Mesenchymal stem cell (in vitro differentiated cells and primary cell): ENCODE data around the gene PYDC1. TPM values are rescaled to one million over a fixed set of nuclear protein-coding genes. Genes with fewer than 3 reads are reported as not detected.
A peak's percentile ranks its signal among the peaks of the same experiment; 100 is the strongest.

ENCODE experiments used
- DNase-seq: peaks from one replicate; pipeline ENCODE4 v3.0.0-alpha.2; 2013
- H2AFZ ChIP-seq: one replicate; pipeline ENCODE4 v1.6.1; 2013; ENCODE audit warnings: low read depth, mild to moderate bottlenecking, control low read depth, inconsistent platforms, low read length, moderate library complexity
- H2AK5ac ChIP-seq: 2 replicates; pipeline ENCODE4 v1.6.1; 2013; ENCODE audit warnings: low read length, moderate library complexity, mild to moderate bottlenecking, inconsistent platforms; ENCODE audit not compliant: severe bottlenecking
- H2BK120ac ChIP-seq: one replicate; pipeline ENCODE4 v1.6.1; 2013; ENCODE audit warnings: low read depth, mild to moderate bottlenecking, inconsistent platforms, low read length, moderate library complexity
- H2BK12ac ChIP-seq, 2 experiments: one replicate each; pipeline ENCODE4 v1.6.1; 2013; ENCODE audit warnings: inconsistent platforms in 2 of 2, low read length in 2 of 2, mild to moderate bottlenecking in 2 of 2, moderate library complexity in 2 of 2, control low read depth in 1 of 2
- H2BK15ac ChIP-seq: one replicate; pipeline ENCODE4 v1.6.1; 2013; ENCODE audit warnings: mild to moderate bottlenecking, low read depth, inconsistent platforms; ENCODE audit not compliant: poor library complexity, severe bottlenecking
- H2BK5ac ChIP-seq: 2 replicates; pipeline ENCODE4 v1.6.1; 2013; ENCODE audit warnings: low read depth, mild to moderate bottlenecking, low read length, control low read depth, inconsistent platforms; ENCODE audit not compliant: poor library complexity, severe bottlenecking
- H3K14ac ChIP-seq, 2 experiments: one replicate each; pipeline ENCODE4 v1.6.1; 2013; ENCODE audit warnings: inconsistent platforms in 2 of 2, low read length in 2 of 2, control low read depth in 1 of 2, mild to moderate bottlenecking in 1 of 2, moderate library complexity in 1 of 2
- H3K18ac ChIP-seq, 2 experiments: one replicate each; pipeline ENCODE4 v1.6.1; 2013; ENCODE audit warnings: inconsistent platforms in 2 of 2, low read length in 2 of 2, control low read depth in 1 of 2, low read depth in 1 of 2, mild to moderate bottlenecking in 1 of 2
- H3K23ac ChIP-seq, 2 experiments: one replicate each; pipeline ENCODE4 v1.6.1; 2013; ENCODE audit warnings: inconsistent platforms in 2 of 2, low read length in 2 of 2, mild to moderate bottlenecking in 2 of 2, moderate library complexity in 2 of 2, control low read depth in 1 of 2
- H3K27ac ChIP-seq: 2 replicates; pipeline ENCODE4 v1.5.1; 2013; ENCODE audit warnings: mild to moderate bottlenecking, moderate library complexity, low read length, control low read depth, inconsistent platforms; ENCODE audit not compliant: poor library complexity, severe bottlenecking
- H3K27me3 ChIP-seq, 2 experiments: 2 replicates each; pipeline versions ENCODE4 v1.6.1 to v1.7.0; 2013; ENCODE audit warnings: low read length in 2 of 2, mild to moderate bottlenecking in 2 of 2, moderate library complexity in 2 of 2, control low read depth in 1 of 2, inconsistent platforms in 1 of 2; ENCODE audit not compliant: control insufficient read depth in 1 of 2, insufficient read depth in 1 of 2
- H3K36me3 ChIP-seq, 2 experiments: 2 replicates each; pipeline versions ENCODE4 v1.6.1 to v1.7.0; 2013; ENCODE audit warnings: low read length in 2 of 2, control low read depth in 1 of 2, inconsistent platforms in 1 of 2, low read depth in 1 of 2, mild to moderate bottlenecking in 1 of 2; ENCODE audit not compliant: insufficient read depth in 2 of 2, control insufficient read depth in 1 of 2
- H3K4ac ChIP-seq, 2 experiments: one replicate each; pipeline ENCODE4 v1.6.1; 2013; ENCODE audit warnings: inconsistent platforms in 2 of 2, low read length in 2 of 2, mild to moderate bottlenecking in 2 of 2, moderate library complexity in 2 of 2, control low read depth in 1 of 2, low read depth in 1 of 2
- H3K4me1 ChIP-seq: 2 replicates; pipeline ENCODE4 v1.6.1; 2013; ENCODE audit warnings: low read depth, low read length, control low read depth; ENCODE audit not compliant: control insufficient read depth, insufficient read depth
- H3K4me2 ChIP-seq: 2 replicates; pipeline ENCODE4 v1.6.1; 2013; ENCODE audit warnings: low read length, mild to moderate bottlenecking, inconsistent platforms; ENCODE audit not compliant: poor library complexity, severe bottlenecking
- H3K4me3 ChIP-seq, 2 experiments: 2 replicates each; pipeline versions ENCODE4 v1.5.1 to v1.7.0; 2013; ENCODE audit warnings: low read length in 2 of 2, mild to moderate bottlenecking in 2 of 2, control low read depth in 1 of 2, low read depth in 1 of 2; ENCODE audit not compliant: insufficient read depth in 1 of 2
- H3K79me1 ChIP-seq: replicated peaks from 2 replicates; pipeline ENCODE4 v1.6.1; 2013; ENCODE audit warnings: mild to moderate bottlenecking, control low read depth, low read length, inconsistent platforms; ENCODE audit not compliant: poor library complexity, severe bottlenecking
- H3K9ac ChIP-seq: 2 replicates; pipeline ENCODE4 v1.7.0; 2013; ENCODE audit warnings: mild to moderate bottlenecking, low read length, moderate library complexity
- H3K9me3 ChIP-seq: 2 replicates; pipeline ENCODE4 v1.7.0; 2013; ENCODE audit warnings: mild to moderate bottlenecking, low read length; ENCODE audit not compliant: control insufficient read depth
- H4K8ac ChIP-seq: one replicate; pipeline ENCODE4 v1.6.1; 2013; ENCODE audit warnings: inconsistent platforms, mild to moderate bottlenecking, low read length, moderate library complexity
- H4K91ac ChIP-seq: one replicate; pipeline ENCODE4 v1.6.1; 2013; ENCODE audit warnings: mild to moderate bottlenecking, low read length, inconsistent platforms
- WGBS: methylation state at CpG from one replicate; pipeline ENCODE4 v1.1.7; 2013; ENCODE audit warnings: mixed read lengths; 5-methylcytosine and 5-hydroxymethylcytosine counted together
- polyA plus RNA-seq, 2 experiments: library from polyadenylated mRNA; stranded (reverse); fragments of 200-250 nt; gene quantifications; one replicate each; pipeline ENCODE4 v1.2.3, GENCODE V29; 2013

PYDC1 gene
- polyA plus RNA-seq (2013, experiment 1 of 2), result not detected
- polyA plus RNA-seq (2013, experiment 2 of 2), result not detected

DNA sequence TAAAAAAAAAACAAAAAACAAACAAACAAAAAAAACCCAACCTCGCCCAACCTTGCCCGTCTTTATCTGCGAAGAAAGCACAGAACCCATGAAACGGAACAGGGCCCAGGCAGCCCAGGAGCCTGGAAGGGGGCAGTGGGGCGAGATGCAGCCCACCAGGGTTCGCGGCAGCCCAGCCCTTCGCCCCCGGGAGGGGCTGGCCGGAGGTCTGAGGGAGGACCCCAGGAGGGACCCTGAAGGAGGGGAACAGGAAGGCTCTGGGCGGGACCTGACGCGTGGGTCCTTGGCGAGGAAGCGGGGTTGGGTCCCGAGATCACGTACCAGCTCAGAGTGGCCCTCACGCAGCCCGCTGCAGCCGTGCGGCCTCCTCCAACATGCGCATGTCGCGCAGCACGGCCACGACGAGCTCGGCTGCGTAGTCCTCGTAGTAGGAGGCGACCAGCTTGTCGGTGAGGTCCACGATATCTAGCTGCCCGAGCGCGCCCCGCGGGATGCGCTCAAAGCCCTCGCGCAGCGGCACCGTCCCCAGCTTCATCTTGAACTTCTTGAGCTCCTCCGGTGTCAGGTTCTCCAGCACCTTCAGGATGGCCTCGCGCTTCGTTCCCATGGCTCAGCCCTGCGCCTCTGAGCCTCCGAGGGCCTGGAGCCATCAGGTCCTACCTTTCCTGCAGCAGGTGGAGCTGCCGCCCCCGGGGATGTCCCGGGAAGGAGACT lies at the start of gene PYDC1:
PYDC1 (minus strand) TSS at position 714 of the 714 bp plus-strand sequence; CDS start at position 607, 107 bp downstream.
- Histone ChIP-seq H3K4ac (no peak within 1 kb of the TSS), H3K27ac (no peak within 1 kb of the TSS), H4K91ac (no peak within 1 kb of the TSS), H2BK12ac (no peak within 1 kb of the TSS), H3K14ac (no peak within 1 kb of the TSS), H3K4me1 (peaks cover 22% of the 10 kb centered on the region), H3K4me2 (no peak within 1 kb of the TSS), H2BK5ac (no peak within 1 kb of the TSS), H3K9ac (no peak within 1 kb of the TSS), H3K27me3 (peaks cover 68 to 72% of the 10 kb centered on the region in 2 experiments), H3K18ac (no peak within 1 kb of the TSS), H3K23ac (peak within 1 kb of the TSS in 1 of 2 experiments; percentile 91), H2BK15ac (no peak within 1 kb of the TSS), H4K8ac (no peak within 1 kb of the TSS), H2BK120ac (no peak within 1 kb of the TSS), H3K9me3 (no peaks in the 10 kb centered on the region), H3K79me1 (no peaks in the 10 kb centered on the region), H3K36me3 (no peaks in the 10 kb centered on the region), H2AFZ (no peak within 1 kb of the TSS), H2AK5ac (no peak within 1 kb of the TSS), H3K4me3 (no peak within 1 kb of the TSS)
- WGBS, result 12% methylated on average over 52 of the region's 52 CpGs
- no peak for DNase-seq

DNA sequence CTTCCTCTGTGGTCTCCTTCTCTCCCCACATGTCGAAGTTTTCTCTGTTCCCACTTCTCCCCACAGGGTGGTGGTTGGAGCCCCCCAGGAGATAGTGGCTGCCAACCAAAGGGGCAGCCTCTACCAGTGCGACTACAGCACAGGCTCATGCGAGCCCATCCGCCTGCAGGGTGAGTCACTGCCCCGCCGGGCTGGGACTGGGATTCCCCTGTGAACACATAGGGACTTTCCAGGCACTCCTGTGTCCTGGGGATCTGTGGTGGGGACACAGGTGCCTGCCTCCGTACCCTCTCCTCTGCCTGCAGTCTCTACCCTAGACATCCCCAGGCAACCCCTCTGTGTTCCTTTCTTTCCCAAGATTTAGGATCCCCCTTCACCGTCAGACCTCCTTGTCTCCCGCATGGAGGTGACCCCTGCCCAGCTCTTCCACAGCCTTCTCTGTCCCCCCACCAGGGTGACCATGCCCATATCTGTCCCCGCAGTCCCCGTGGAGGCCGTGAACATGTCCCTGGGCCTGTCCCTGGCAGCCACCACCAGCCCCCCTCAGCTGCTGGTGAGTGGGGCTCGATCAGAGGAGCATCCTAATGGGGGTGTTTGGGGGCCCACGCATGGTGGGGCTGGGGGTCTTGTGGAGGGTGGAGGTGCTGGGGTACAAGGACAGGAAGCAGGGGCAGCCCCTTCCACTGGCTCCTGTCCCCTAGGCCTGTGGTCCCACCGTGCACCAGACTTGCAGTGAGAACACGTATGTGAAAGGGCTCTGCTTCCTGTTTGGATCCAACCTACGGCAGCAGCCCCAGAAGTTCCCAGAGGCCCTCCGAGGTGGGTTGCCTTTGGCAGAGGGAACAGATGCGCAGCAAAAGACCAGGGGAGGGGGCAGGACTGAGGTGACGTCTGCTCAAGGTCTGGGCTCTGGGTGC lies 48.7 kb upstream of the PYDC1 start:
- Histone ChIP-seq H4K8ac (no peak overlapping the region), H3K27ac (no peak overlapping the region), H2BK120ac (no peak overlapping the region), H4K91ac (peak overlapping the region; percentile 39), H3K4ac (no peak overlapping the region), H3K79me1 (no peaks in the 10 kb centered on the region), H3K4me1 (peaks cover 7% of the 10 kb centered on the region), H3K4me3 (peak overlapping the region in 1 of 2 experiments; percentile 33), H3K23ac (no peak overlapping the region), H2AFZ (no peak overlapping the region), H2BK12ac (no peak overlapping the region), H3K4me2 (no peak overlapping the region), H3K9ac (no peak overlapping the region), H2AK5ac (no peak overlapping the region), H3K36me3 (no peaks in the 10 kb centered on the region), H2BK5ac (no peak overlapping the region), H3K9me3 (no peaks in the 10 kb centered on the region), H3K14ac (no peak overlapping the region), H3K18ac (no peak overlapping the region), H3K27me3 (peaks cover 3 to 44% of the 10 kb centered on the region in 2 experiments), H2BK15ac (no peak overlapping the region)
- 68% methylated on average over 20 of the region's 20 CpGs for WGBS
- DNase-seq, result no peak

DNA sequence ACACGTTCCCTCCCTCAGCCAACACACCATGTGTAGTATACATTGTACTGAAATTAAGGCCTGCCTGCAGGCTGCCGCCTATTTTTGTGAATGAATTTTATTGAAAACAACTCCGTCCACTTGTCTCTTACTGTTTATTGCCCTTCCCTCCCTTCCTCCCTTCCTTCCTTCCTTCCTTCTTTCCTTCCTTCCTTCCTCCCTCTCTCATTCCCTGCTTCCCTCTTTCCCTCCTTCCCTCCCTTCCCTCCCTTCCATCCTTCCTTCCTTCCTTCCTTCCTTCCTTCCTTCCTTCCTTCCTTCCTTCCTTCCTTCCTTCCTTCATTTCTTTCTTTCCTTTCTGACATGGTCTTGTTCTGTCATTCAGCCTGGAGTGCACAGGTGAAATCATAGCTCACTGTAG lies 45.1 kb upstream of the PYDC1 start:
- no peak overlapping the region for H3K14ac ChIP-seq
- no peak overlapping the region for H3K4ac ChIP-seq
- no peak overlapping the region for H4K8ac ChIP-seq
- no peak overlapping the region for H2BK120ac ChIP-seq
- H2BK15ac ChIP-seq, result no peak overlapping the region
- no peak overlapping the region for H2AFZ ChIP-seq
- H3K9ac ChIP-seq, result no peak overlapping the region
- no peak overlapping the region for H4K91ac ChIP-seq
- H3K23ac ChIP-seq, result no peak overlapping the region
- H3K18ac ChIP-seq, result no peak overlapping the region
- no peak overlapping the region for H2AK5ac ChIP-seq
- no peak overlapping the region for H3K4me3 ChIP-seq
- no peak overlapping the region for H2BK12ac ChIP-seq
- no peak overlapping the region for H3K27ac ChIP-seq
- no peak overlapping the region for H2BK5ac ChIP-seq
- H3K27me3 ChIP-seq, result peaks cover 0 to 34% of the 10 kb centered on the region in 2 experiments
- no peak for DNase-seq
- H3K4me1 ChIP-seq, result peaks cover 7% of the 10 kb centered on the region
- H3K4me2 ChIP-seq, result no peak overlapping the region
- no peaks in the 10 kb centered on the region for H3K9me3 ChIP-seq
- H3K36me3 ChIP-seq, result no peaks in the 10 kb centered on the region
- 80% methylated on average over 3 of the region's 3 CpGs for WGBS
- no peaks in the 10 kb centered on the region for H3K79me1 ChIP-seq
